GM18867 (cell line): ENCODE measurements around the gene GNL1.

Source experiments
- ATAC-seq: cut with Tn5 transposase; IDR thresholded peaks from one replicate; pipeline ENCODE4 v1.9.1; 2021; ENCODE audit warnings: mild to moderate bottlenecking, moderate library complexity; ENCODE audit not compliant: unreplicated experiment

Gene GNL1

GRCh38 chr6:30570263-30570662 is 14.0 kb upstream of the GNL1 start:
- ATAC-seq = no peak

- ATAC-seq = no peak
These were observed 12.0 kb upstream of the GNL1 start for GRCh38 chr6:30568245-30568644.

GRCh38 chr6:30565772-30566171 is 9.5 kb upstream of the GNL1 start:
- no peak for ATAC-seq

- ATAC-seq = no peak
These were observed 7.8 kb upstream of the GNL1 start for GRCh38 chr6:30564114-30564513.

- no peak for ATAC-seq
These were observed 6.5 kb upstream of the GNL1 start for GRCh38 chr6:30562470-30563425.

GRCh38 chr6:30560930-30561329 is 4.6 kb upstream of the GNL1 start:
- ATAC-seq = no peak

GRCh38 chr6:30557683-30557981 is 1.3 kb upstream of the GNL1 start:
- no peak for ATAC-seq

- peak; percentile 65 for ATAC-seq
These were observed 805 bp upstream of the GNL1 start, which contains the start of gene PRR3 for GRCh38 chr6:30556906-30557682. TSS of gene PRR3 (plus strand) at chr6:30557295. CDS start at chr6:30557345, 50 bp downstream.

GRCh38 chr6:30555816-30556065 is 548 bp downstream of the GNL1 start:
- no peak for ATAC-seq

- no peak for ATAC-seq
These were observed 1.1 kb downstream of the GNL1 start for GRCh38 chr6:30554962-30555815.

- no peak for ATAC-seq
These were observed 1.9 kb downstream of the GNL1 start for GRCh38 chr6:30554404-30554803.

- ATAC-seq = no peak
These were observed 7.9 kb downstream of the GNL1 start for GRCh38 chr6:30548375-30548774.

- ATAC-seq = no peak
These were observed 8.8 kb downstream of the GNL1 start for GRCh38 chr6:30547454-30547853.

- no peak for ATAC-seq
These were observed 11.5 kb downstream of the GNL1 start for GRCh38 chr6:30544666-30545272.

GRCh38 chr6:30543821-30544220 is 12.5 kb downstream of the GNL1 start:
- ATAC-seq = no peak

- no peak for ATAC-seq
These were observed 13.4 kb downstream of the GNL1 start for GRCh38 chr6:30542915-30543314.

GRCh38 chr6:30542404-30542725 is 13.9 kb downstream of the GNL1 start:
- ATAC-seq = no peak

GRCh38 chr6:30541515-30542403 is 14.5 kb downstream of the GNL1 start:
- ATAC-seq = peak; percentile 56

GRCh38 chr6:30537931-30538330 is 18.4 kb downstream of the GNL1 start:
- ATAC-seq = no peak
